H9 (cell line): Measurements from ENCODE around the gene KTN1. TPM values are rescaled to one million over a fixed set of nuclear protein-coding genes. Genes with fewer than 3 reads are reported as not detected.

Source experiments
- DNase-seq: peaks from one replicate; pipeline ENCODE4 v3.0.0-alpha.2; 2017
- H2AFZ ChIP-seq: one replicate; pipeline ENCODE4 v1.6.1; 2013; ENCODE audit warnings: mild to moderate bottlenecking, low read length, control low read depth, moderate library complexity
- H2AK5ac ChIP-seq: 2 replicates; pipeline ENCODE4 v1.6.1; 2013; ENCODE audit warnings: low read length, control low read depth, mixed read lengths; ENCODE audit not compliant: insufficient read length
- H2BK120ac ChIP-seq: one replicate; pipeline ENCODE4 v1.6.1; 2013; ENCODE audit warnings: low read depth, mild to moderate bottlenecking, low read length, control low read depth, inconsistent platforms; ENCODE audit not compliant: poor library complexity, severe bottlenecking
- H2BK12ac ChIP-seq: 2 replicates; pipeline ENCODE4 v1.6.1; 2013; ENCODE audit warnings: low read length, control low read depth, mixed read lengths, low read depth; ENCODE audit not compliant: insufficient read length
- H2BK15ac ChIP-seq: 2 replicates; pipeline ENCODE4 v1.6.1; 2013; ENCODE audit warnings: low read depth, low read length, control low read depth
- H2BK20ac ChIP-seq: one replicate; pipeline ENCODE4 v1.6.1; 2013; ENCODE audit warnings: low read depth, mild to moderate bottlenecking, low read length, control low read depth, inconsistent platforms; ENCODE audit not compliant: poor library complexity, severe bottlenecking
- H2BK5ac ChIP-seq: 2 replicates; pipeline ENCODE4 v1.6.1; 2013; ENCODE audit warnings: low read length, control low read depth, mixed read lengths; ENCODE audit not compliant: insufficient read length
- H3K14ac ChIP-seq: 2 replicates; pipeline ENCODE4 v1.6.1; 2013; ENCODE audit warnings: low read length, control low read depth; ENCODE audit not compliant: insufficient read depth
- H3K18ac ChIP-seq: 2 replicates; pipeline ENCODE4 v1.6.1; 2013; ENCODE audit warnings: low read depth, mild to moderate bottlenecking, mixed read lengths, low read length, control low read depth; ENCODE audit not compliant: insufficient read length
- H3K23ac ChIP-seq: 2 replicates; pipeline ENCODE4 v1.6.1; 2013; ENCODE audit warnings: low read length, control low read depth, mixed read lengths, low read depth; ENCODE audit not compliant: insufficient read length
- H3K23me2 ChIP-seq: 2 replicates; pipeline ENCODE4 v1.6.1; 2013; ENCODE audit warnings: low read depth, mild to moderate bottlenecking, mixed read lengths, low read length, control low read depth; ENCODE audit not compliant: insufficient read length, poor library complexity, severe bottlenecking
- H3K27ac ChIP-seq: 2 replicates; pipeline ENCODE4 v1.5.1; 2013; ENCODE audit warnings: low read length, control low read depth, mixed read lengths, low read depth; ENCODE audit not compliant: insufficient read length
- H3K27me3 ChIP-seq: 2 replicates; pipeline ENCODE4 v1.6.1; 2013; ENCODE audit warnings: low read length, control low read depth, inconsistent platforms; ENCODE audit not compliant: insufficient read depth
- H3K4ac ChIP-seq: 2 replicates; pipeline ENCODE4 v1.6.1; 2013; ENCODE audit warnings: low read depth, mild to moderate bottlenecking, control low read depth, inconsistent platforms, low read length, moderate library complexity
- H3K4me1 ChIP-seq: 2 replicates; pipeline ENCODE4 v1.6.1; 2013; ENCODE audit warnings: low read length, control low read depth, inconsistent platforms; ENCODE audit not compliant: insufficient read depth
- H3K4me2 ChIP-seq: 2 replicates; pipeline ENCODE4 v1.6.1; 2013; ENCODE audit warnings: low read length, control low read depth, mixed read lengths; ENCODE audit not compliant: insufficient read length, insufficient read depth
- H3K56ac ChIP-seq: 2 replicates; pipeline ENCODE4 v1.6.1; 2013; ENCODE audit warnings: low read depth, mild to moderate bottlenecking, mixed read lengths, low read length, control low read depth; ENCODE audit not compliant: insufficient read length
- H3K79me1 ChIP-seq: 2 replicates; pipeline ENCODE4 v1.6.1; 2013; ENCODE audit warnings: low read depth, mild to moderate bottlenecking, moderate library complexity, low read length, control low read depth, inconsistent platforms; ENCODE audit not compliant: insufficient read depth, poor library complexity, severe bottlenecking
- H3K79me2 ChIP-seq: 2 replicates; pipeline ENCODE4 v1.6.1; 2013; ENCODE audit warnings: low read length, control low read depth, inconsistent platforms; ENCODE audit not compliant: insufficient read depth
- H3K9ac ChIP-seq: 2 replicates; pipeline ENCODE4 v1.6.1; 2013; ENCODE audit warnings: low read length, control low read depth, mixed read lengths; ENCODE audit not compliant: insufficient read length; ENCODE audit errors: extremely low read depth
- H3K9me3 ChIP-seq: one replicate; pipeline ENCODE4 v1.6.1; 2013; ENCODE audit warnings: low read depth, low read length, inconsistent platforms; ENCODE audit not compliant: control insufficient read depth
- H3T11ph ChIP-seq: one replicate; pipeline ENCODE4 v1.6.1; 2013; ENCODE audit warnings: mild to moderate bottlenecking, low read length, control low read depth, inconsistent platforms
- H4K20me1 ChIP-seq: one replicate; pipeline ENCODE4 v1.6.1; 2013; ENCODE audit not compliant: control insufficient read depth, insufficient read length, insufficient read depth
- H4K5ac ChIP-seq: 2 replicates; pipeline ENCODE4 v1.6.1; 2013; ENCODE audit warnings: low read depth, mild to moderate bottlenecking, mixed read lengths, low read length, control low read depth; ENCODE audit not compliant: insufficient read length
- H4K8ac ChIP-seq: replicated peaks from 2 replicates; pipeline ENCODE4 v1.6.1; 2013; ENCODE audit warnings: low read length, control low read depth, mixed read lengths, low read depth; ENCODE audit not compliant: insufficient read length
- H4K91ac ChIP-seq: 2 replicates; pipeline ENCODE4 v1.6.1; 2013; ENCODE audit warnings: low read depth, mild to moderate bottlenecking, moderate library complexity, mixed read lengths, low read length, control low read depth; ENCODE audit not compliant: insufficient read length
- H3K27ac Mint-ChIP-seq, 3 experiments: 2 replicates in 2 of 3; 3 replicates in 1 of 3; pipeline ENCODE4 v1.8.0; 2020 to 2021; ENCODE audit warnings: mixed read lengths in 3 of 3, mild to moderate bottlenecking in 1 of 3, moderate library complexity in 1 of 3
- H3K27me3 Mint-ChIP-seq: 2 replicates; pipeline ENCODE4 v1.8.0; 2021; ENCODE audit warnings: low read depth, mild to moderate bottlenecking, moderate library complexity, mixed read lengths
- H3K36me3 Mint-ChIP-seq, 3 experiments: 2 replicates in 2 of 3; 3 replicates in 1 of 3; pipeline ENCODE4 v1.8.0; 2020 to 2021; ENCODE audit warnings: low read depth in 3 of 3, mixed read lengths in 3 of 3; ENCODE audit not compliant: insufficient read depth in 1 of 3
- H3K4me1 Mint-ChIP-seq, 2 experiments: 2 replicates each; pipeline ENCODE4 v1.8.0; 2020; ENCODE audit warnings: mixed read lengths in 2 of 2
- H3K4me3 Mint-ChIP-seq, 2 experiments: 2 replicates in 1 of 2; 3 replicates in 1 of 2; pipeline ENCODE4 v1.8.0; 2020 to 2021; ENCODE audit warnings: mild to moderate bottlenecking in 2 of 2, mixed read lengths in 2 of 2, moderate library complexity in 1 of 2
- H3K9me3 Mint-ChIP-seq, 2 experiments: 2 replicates in 1 of 2; 3 replicates in 1 of 2; pipeline ENCODE4 v1.8.0; 2020; ENCODE audit warnings: mild to moderate bottlenecking in 2 of 2, mixed read lengths in 2 of 2, moderate library complexity in 1 of 2
- WGBS: extraction: QIAGEN DNeasy Blood & Tissue Kit; methylation state at CpG from one replicate; pipeline ENCODE4 v1.1.7; 2013; ENCODE audit warnings: missing lambda C conversion rate, low lambda C conversion rate, mixed read lengths; ENCODE audit not compliant: insufficient read length; ENCODE audit errors: extremely low coverage; 5-methylcytosine and 5-hydroxymethylcytosine counted together
- total RNA-seq: library from RNA; stranded (reverse); gene quantifications from 2 replicates; pipeline ENCODE4 v1.2.1, GENCODE V29; 2021
- TF ChIP-seq, protein P1 (sequence below): fragments of 200-600 bp; sonication (generic); conservative IDR thresholded peaks from 3 replicates; pipeline ENCODE4 v1.8.0; 2021; ENCODE audit warnings: antibody characterized with exemption, mild to moderate bottlenecking

The KTN1 gene
- total RNA-seq, 1 experiment from 2014 or later: 128 TPM

DNA sequence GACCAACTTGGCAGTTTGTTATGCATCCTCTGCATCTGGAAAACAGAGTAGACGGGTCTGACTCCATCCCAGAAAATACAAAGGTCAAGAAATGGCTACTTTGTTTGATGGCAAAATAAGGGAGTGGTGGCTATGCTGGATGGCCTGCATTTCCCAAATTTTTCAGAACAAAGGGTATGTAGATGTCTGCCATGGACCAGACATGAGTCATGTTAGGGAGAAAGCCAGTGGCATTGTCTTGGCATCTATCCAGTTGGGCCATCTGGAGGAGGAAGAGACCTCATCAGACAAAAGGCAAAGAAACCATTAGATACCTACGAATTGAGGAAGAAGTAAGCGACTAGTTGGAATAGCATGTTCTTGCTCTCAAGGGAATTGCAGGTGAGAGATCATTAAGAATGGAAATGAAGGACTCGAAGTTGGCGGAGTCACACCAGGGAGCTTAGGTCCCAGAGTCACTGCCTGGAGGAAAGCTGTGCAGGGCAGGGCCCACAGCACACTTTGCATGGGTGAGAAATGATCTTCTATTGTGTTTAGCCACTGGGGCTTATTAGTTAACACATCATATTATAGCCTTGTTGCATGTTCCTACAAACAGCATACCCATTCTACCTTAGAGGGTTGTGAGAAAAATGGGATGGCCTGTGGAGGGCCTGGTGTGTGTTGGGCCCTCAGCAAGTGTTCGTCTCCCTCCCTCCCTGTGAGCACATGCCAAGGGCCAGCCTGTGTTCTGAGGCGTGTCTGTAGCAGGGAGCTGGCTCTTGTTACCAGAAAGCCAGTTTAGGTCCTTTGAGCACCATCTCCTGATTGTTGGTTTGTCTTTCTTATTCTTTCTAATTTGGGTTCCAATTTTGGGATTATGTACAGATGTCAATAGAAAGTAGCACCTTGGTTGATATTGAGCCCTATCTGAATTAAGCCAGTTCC is 119.4 kb downstream of the KTN1 start:
- TF ChIP-seq, protein P1, sequence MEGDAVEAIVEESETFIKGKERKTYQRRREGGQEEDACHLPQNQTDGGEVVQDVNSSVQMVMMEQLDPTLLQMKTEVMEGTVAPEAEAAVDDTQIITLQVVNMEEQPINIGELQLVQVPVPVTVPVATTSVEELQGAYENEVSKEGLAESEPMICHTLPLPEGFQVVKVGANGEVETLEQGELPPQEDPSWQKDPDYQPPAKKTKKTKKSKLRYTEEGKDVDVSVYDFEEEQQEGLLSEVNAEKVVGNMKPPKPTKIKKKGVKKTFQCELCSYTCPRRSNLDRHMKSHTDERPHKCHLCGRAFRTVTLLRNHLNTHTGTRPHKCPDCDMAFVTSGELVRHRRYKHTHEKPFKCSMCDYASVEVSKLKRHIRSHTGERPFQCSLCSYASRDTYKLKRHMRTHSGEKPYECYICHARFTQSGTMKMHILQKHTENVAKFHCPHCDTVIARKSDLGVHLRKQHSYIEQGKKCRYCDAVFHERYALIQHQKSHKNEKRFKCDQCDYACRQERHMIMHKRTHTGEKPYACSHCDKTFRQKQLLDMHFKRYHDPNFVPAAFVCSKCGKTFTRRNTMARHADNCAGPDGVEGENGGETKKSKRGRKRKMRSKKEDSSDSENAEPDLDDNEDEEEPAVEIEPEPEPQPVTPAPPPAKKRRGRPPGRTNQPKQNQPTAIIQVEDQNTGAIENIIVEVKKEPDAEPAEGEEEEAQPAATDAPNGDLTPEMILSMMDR: no peak
- no CpG with 5 or more reads among the region's 7 CpGs for WGBS
- Mint-ChIP-seq H3K4me1 (peaks cover 28 to 29% of the 10 kb centered on the region in 2 experiments), H3K27ac (no peak overlapping the region), H3K9me3 (peaks cover 3% of the 10 kb centered on the region in 2 experiments; a peak in 2 of 5 replicates), H3K27me3 (no peaks in the 10 kb centered on the region), H3K36me3 (peaks cover 4 to 11% (median 4%) of the 10 kb centered on the region in 3 experiments; a peak in 6 of 7 replicates), H3K4me3 (no peak overlapping the region)
- Histone ChIP-seq H4K91ac (no peak overlapping the region), H2BK20ac (no peak overlapping the region), H3K14ac (no peak overlapping the region), H3K9me3 (no peaks in the 10 kb centered on the region), H3K9ac (no peak overlapping the region), H3K4ac (no peak overlapping the region), H3K79me2 (no peaks in the 10 kb centered on the region), H3K18ac (peak overlapping the region; percentile 54), H4K20me1 (no peaks in the 10 kb centered on the region), H3K4me1 (no peaks in the 10 kb centered on the region; the same call in 1 of the 2 replicates), H3K56ac (no peak overlapping the region), H3K27ac (no peak overlapping the region), H3K4me2 (no peak overlapping the region), H2BK12ac (no peak overlapping the region), H3K23ac (no peak overlapping the region), H2AK5ac (no peak overlapping the region), H2BK5ac (no peak overlapping the region), H3K23me2 (no peaks in the 10 kb centered on the region), H2BK120ac (no peak overlapping the region), H4K5ac (no peak overlapping the region), H4K8ac (no peak overlapping the region), H3T11ph (no peak overlapping the region), H2AFZ (no peak overlapping the region), H3K79me1 (no peaks in the 10 kb centered on the region), H2BK15ac (no peak overlapping the region), H3K27me3 (no peaks in the 10 kb centered on the region)
- DNase-seq: peak; percentile 46
